A549 (cell line): ENCODE data around the gene HOXB4.

Experiments
- MAZ ChIP-seq: fragments of 150-350 bp; IDR thresholded peaks from 2 replicates; pipeline ENCODE4 v1.6.1; 2014; ENCODE audit warnings: antibody characterized with exemption, low read depth, low read length, borderline replicate concordance
- TF ChIP-seq, protein P1 (sequence below): fragments of >200 bp; sonication (Bioruptor Twin); formaldehyde crosslinking; IDR thresholded peaks from 3 replicates; pipeline ENCODE4 v1.5.1; 2016

DNA sequence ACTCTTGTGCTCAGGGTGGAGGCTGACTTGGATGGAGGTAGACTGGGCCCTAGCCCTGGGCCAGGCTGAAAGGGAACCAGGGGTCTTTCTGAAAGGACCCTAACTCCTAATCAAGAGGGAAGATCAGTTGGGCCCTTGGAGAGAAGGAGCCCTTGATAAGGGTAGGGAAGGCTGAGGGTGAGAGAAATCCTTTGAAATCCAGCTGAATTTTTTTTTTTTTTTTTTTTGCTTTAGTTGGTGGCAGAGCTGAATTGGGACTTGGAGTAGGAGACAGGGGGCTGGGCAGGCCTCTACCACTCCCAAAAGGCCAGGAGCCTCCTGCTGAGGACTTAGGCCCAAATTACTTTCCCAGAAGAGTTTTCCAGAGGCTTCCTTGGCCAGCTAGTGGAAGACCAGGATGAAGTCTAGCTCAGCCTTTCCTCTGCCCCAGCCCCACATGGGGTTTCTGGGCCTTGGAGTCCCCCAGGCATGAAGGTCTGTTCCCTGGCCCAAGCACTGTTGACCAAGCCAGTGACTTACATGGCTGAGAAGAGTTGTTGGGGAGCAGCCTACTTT, 12.5 kb upstream of the HOXB4 start:
- TF ChIP-seq, protein P1, sequence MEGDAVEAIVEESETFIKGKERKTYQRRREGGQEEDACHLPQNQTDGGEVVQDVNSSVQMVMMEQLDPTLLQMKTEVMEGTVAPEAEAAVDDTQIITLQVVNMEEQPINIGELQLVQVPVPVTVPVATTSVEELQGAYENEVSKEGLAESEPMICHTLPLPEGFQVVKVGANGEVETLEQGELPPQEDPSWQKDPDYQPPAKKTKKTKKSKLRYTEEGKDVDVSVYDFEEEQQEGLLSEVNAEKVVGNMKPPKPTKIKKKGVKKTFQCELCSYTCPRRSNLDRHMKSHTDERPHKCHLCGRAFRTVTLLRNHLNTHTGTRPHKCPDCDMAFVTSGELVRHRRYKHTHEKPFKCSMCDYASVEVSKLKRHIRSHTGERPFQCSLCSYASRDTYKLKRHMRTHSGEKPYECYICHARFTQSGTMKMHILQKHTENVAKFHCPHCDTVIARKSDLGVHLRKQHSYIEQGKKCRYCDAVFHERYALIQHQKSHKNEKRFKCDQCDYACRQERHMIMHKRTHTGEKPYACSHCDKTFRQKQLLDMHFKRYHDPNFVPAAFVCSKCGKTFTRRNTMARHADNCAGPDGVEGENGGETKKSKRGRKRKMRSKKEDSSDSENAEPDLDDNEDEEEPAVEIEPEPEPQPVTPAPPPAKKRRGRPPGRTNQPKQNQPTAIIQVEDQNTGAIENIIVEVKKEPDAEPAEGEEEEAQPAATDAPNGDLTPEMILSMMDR, result no peak
- TF ChIP-seq MAZ, result no peak
